Calu3 (cell line): ENCODE results near the gene NDUFAB1. TPM values are rescaled to one million over a fixed set of nuclear protein-coding genes. Genes with fewer than 3 reads are reported as not detected.

Source experiments
- BruUV-seq: library from RNA; stranded (reverse); fragments of 400-500 nt; replicated peaks from 2 replicates; lab custom pipeline; 2021; lab: Mats Ljungman, UMichigan
- CTCF ChIA-PET: fragments of 300-600 bp; sonication (Branson Sonifier 250); formaldehyde crosslinking; loops from one replicate; lab custom pipeline; 2022; ENCODE audit warnings: antibody characterized with exemption; lab: Charles Lee
- DNase-seq: peaks from one replicate; pipeline ENCODE4 v3.0.0; 2022
- H3K27ac Mint-ChIP-seq: one replicate; pipeline ENCODE4 v1.8.0; 2022; ENCODE audit warnings: mixed read lengths; ENCODE audit not compliant: unreplicated experiment
- H3K27me3 Mint-ChIP-seq: one replicate; pipeline ENCODE4 v1.8.0; 2022; ENCODE audit warnings: mixed read lengths; ENCODE audit not compliant: unreplicated experiment
- H3K36me3 Mint-ChIP-seq: one replicate; pipeline ENCODE4 v1.8.0; 2022; ENCODE audit warnings: mild to moderate bottlenecking, moderate library complexity, mixed read lengths; ENCODE audit not compliant: insufficient read depth, unreplicated experiment
- H3K4me1 Mint-ChIP-seq: one replicate; pipeline ENCODE4 v1.8.0; 2022; ENCODE audit warnings: mild to moderate bottlenecking, low read depth, mixed read lengths; ENCODE audit not compliant: unreplicated experiment
- H3K4me3 Mint-ChIP-seq: one replicate; pipeline ENCODE4 v1.8.0; 2022; ENCODE audit warnings: mild to moderate bottlenecking, low read depth, moderate library complexity, mixed read lengths; ENCODE audit not compliant: unreplicated experiment
- H3K9me3 Mint-ChIP-seq: one replicate; pipeline ENCODE4 v1.8.0; 2022; ENCODE audit warnings: low read depth, mixed read lengths; ENCODE audit not compliant: unreplicated experiment
- intact Hi-C: fragments of 100-400 bp; cut with micrococcal nuclease; formaldehyde crosslinking; loops from one replicate; pipeline ENCODE4 v1.10.0; 2022; ENCODE audit not compliant: unreplicated experiment
- total RNA-seq: library from RNA; stranded (reverse); gene quantifications from 2 replicates; pipeline ENCODE4 v1.2.3, GENCODE V29; 2022
- TF ChIP-seq, protein P1 (sequence below): fragments of 200-600 bp; IDR thresholded peaks from one replicate; pipeline ENCODE4 v1.8.0; 2022; ENCODE audit warnings: antibody characterized with exemption; ENCODE audit not compliant: unreplicated experiment

NDUFAB1 gene
- total RNA-seq, 1 experiment from 2014 or later: 143 TPM

DNA sequence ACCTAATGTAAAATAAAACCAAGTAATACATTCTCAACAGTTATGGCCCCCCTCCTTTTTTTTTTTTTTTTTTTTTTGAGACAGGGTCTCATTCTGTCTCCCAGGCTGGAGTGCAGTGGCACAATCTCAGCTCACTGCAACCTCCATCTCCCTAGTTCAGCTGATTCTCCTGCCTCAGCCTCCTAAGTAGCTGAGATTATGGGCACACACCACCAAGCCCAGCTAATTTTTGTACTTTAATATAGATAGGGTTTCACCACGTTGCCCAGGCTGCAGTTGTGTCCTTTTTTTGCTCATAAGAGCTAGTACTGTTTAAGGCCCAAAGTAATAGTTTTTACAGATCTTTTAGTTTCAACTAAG, 57.2 kb downstream of the NDUFAB1 start:
- Mint-ChIP-seq H3K9me3 (no peaks in the 10 kb centered on the region), H3K27ac (peak overlapping the region; percentile 17), H3K27me3 (no peaks in the 10 kb centered on the region), H3K4me1 (no peaks in the 10 kb centered on the region), H3K4me3 (no peak overlapping the region), H3K36me3 (peaks cover 46% of the 10 kb centered on the region)
- TF ChIP-seq, protein P1, sequence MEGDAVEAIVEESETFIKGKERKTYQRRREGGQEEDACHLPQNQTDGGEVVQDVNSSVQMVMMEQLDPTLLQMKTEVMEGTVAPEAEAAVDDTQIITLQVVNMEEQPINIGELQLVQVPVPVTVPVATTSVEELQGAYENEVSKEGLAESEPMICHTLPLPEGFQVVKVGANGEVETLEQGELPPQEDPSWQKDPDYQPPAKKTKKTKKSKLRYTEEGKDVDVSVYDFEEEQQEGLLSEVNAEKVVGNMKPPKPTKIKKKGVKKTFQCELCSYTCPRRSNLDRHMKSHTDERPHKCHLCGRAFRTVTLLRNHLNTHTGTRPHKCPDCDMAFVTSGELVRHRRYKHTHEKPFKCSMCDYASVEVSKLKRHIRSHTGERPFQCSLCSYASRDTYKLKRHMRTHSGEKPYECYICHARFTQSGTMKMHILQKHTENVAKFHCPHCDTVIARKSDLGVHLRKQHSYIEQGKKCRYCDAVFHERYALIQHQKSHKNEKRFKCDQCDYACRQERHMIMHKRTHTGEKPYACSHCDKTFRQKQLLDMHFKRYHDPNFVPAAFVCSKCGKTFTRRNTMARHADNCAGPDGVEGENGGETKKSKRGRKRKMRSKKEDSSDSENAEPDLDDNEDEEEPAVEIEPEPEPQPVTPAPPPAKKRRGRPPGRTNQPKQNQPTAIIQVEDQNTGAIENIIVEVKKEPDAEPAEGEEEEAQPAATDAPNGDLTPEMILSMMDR: no peak
- BruUV-seq: no TSS peak
- DNase-seq: no peak
- CTCF ChIA-PET: interaction anchor here (0.6 to 1.2 kb wide), 2 partner anchors 9 to 19 kb away, joined by 3 read pairs; partner anchors contain the start of genes EARS2 and UBFD1
- intact Hi-C loops: no loop called here

DNA sequence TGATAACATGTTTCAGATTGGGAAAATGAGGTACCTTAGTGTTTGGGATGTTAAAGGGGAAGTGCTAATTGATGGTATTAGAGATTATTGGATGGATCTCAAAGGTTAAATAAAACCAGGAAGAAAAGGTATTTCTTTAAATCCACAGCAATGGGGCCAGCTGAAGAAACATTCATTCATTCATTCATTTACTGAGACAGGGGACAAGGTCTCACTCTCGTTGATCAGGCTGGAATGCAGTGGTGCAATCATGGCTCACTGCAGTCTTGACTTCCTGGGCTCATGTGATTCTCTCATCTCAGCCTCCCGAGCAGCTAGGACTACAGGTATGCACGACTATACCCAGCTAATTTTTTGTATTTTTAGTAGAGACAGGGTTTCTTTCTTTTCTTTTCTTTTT, 58.7 kb downstream of the NDUFAB1 start:
- H3K27ac Mint-ChIP-seq: no peak overlapping the region
- no peaks in the 10 kb centered on the region for H3K27me3 Mint-ChIP-seq
- TF ChIP-seq, protein P1: no peak
- no peak for DNase-seq
- intact Hi-C loops: no loop called here
- H3K36me3 Mint-ChIP-seq: peaks cover 42% of the 10 kb centered on the region
- BruUV-seq: no TSS peak
- CTCF ChIA-PET: interaction anchor here (0.6 kb wide), 1 partner anchor 20 kb away, joined by 3 read pairs; no protein-coding TSS in a partner anchor
- H3K4me3 Mint-ChIP-seq: no peak overlapping the region
- H3K4me1 Mint-ChIP-seq: no peaks in the 10 kb centered on the region
- H3K9me3 Mint-ChIP-seq: no peaks in the 10 kb centered on the region

DNA sequence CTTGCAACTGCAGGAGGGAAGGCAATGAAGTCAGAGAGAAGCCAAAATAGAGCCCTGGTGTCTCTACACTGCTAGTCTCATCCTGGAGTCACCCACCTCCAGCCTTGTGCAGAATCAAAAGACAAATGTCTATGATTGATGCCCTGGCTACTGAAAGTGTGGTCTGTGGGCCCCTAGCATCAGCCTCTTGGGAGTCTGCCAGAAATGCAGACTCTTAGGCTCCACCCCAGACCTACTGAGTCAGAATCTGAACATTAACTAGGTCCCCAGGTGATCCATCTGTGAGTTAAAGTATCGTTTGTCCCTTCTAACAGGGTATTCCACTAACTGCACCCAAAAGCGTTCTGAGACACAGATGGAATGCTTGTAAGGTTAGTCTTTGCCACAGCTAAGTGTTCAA, 60.2 kb downstream of the NDUFAB1 start:
- Mint-ChIP-seq H3K9me3 (no peaks in the 10 kb centered on the region), H3K27me3 (no peaks in the 10 kb centered on the region), H3K4me3 (no peak overlapping the region), H3K27ac (no peak overlapping the region), H3K36me3 (peaks cover 31% of the 10 kb centered on the region), H3K4me1 (no peaks in the 10 kb centered on the region)
- intact Hi-C loops: no loop called here
- TF ChIP-seq, protein P1: no peak
- no TSS peak for BruUV-seq
- CTCF ChIA-PET: no interaction called here
- no peak for DNase-seq

DNA sequence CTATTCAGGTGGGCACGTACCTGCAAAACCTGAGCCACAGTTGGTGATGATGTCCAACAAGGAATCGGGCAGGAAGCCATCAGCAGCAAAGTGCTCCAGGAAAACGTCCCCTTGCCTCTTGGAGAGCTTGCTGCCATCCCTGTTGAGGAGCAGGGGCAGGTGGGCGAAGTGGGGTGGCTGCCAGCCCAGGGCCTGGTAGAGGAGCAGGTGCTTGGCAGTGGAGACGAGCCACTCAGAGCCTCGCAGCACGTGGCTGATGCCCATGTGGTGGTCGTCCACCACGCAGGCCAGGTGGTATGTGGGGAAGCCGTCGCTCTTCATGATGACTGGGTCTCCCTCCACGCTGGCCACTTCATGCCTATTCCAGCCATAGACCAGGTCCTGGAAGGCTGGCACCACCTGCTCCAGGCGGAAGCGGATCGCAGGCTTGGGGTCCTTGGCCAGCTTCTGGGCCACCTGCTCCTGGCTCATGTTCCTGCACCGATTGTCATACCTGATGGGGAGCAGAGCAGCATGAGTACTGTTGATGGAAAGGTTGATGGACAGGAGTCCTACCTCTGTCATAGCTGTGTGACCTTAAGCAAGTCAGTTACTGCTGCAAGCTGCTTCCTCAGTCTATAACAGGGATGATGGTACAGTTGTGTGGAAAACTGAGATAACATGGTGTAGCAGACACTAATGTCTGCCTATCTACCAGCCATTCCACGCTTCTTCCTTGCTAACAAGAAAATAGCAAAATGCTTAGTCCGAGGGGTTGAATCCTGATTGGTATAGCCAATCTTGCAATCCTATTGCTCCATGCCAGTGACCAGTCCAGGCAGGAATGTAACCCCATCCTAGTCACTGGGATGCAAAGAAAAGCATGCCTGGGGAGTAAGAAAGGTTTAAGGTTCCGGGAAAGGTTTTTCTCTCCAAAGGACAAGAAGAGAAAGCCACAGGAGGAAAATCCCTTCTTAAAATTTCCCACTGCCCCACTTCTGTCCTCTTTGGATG, 61.0 kb downstream of the NDUFAB1 start:
- no peaks in the 10 kb centered on the region for H3K9me3 Mint-ChIP-seq
- TF ChIP-seq, protein P1: no peak
- CTCF ChIA-PET: interaction anchor here (0.6 kb wide), 1 partner anchor 92 kb away, joined by 3 read pairs; no protein-coding TSS in a partner anchor
- peaks cover 33% of the 10 kb centered on the region for H3K36me3 Mint-ChIP-seq
- BruUV-seq: no TSS peak
- no peaks in the 10 kb centered on the region for H3K27me3 Mint-ChIP-seq
- no peak overlapping the region for H3K27ac Mint-ChIP-seq
- intact Hi-C loops: no loop called here
- DNase-seq: no peak
- no peak overlapping the region for H3K4me3 Mint-ChIP-seq
- H3K4me1 Mint-ChIP-seq: no peaks in the 10 kb centered on the region
